GM19372 (cell line): Measurements from ENCODE around the gene OR10J1.

Experiments
- ATAC-seq: cut with Tn5 transposase; IDR thresholded peaks from one replicate; pipeline ENCODE4 v1.9.1; 2021; ENCODE audit warnings: mild to moderate bottlenecking, low read depth, moderate library complexity; ENCODE audit not compliant: unreplicated experiment

OR10J1 gene

GRCh38 chr1:159483501-159483900 lies 44.0 kb downstream of the OR10J1 start:
- no peak for ATAC-seq
